ENCODE data around the gene DCST2.

The DCST2 gene

GRCh38 chr1:155030243-155030795 is 3.3 kb downstream of the DCST2 start:
- no peak for DNase-seq (ENCODE audit: low read depth in 2 of 3, low spot score in 1 of 3)

GRCh38 chr1:155029513-155030242 is 3.9 kb downstream of the DCST2 start:
- DNase-seq (ENCODE audit: low read depth in 2 of 3, low spot score in 1 of 3): no peak

- DNase-seq (ENCODE audit: low read depth in 2 of 3, low spot score in 1 of 3): no peak
These were observed 7.0 kb downstream of the DCST2 start for GRCh38 chr1:155026588-155026987.

- DNase-seq (ENCODE audit: low read depth in 2 of 3, low spot score in 1 of 3): no peak
These were observed 7.4 kb downstream of the DCST2 start for GRCh38 chr1:155026154-155026553.

- no peak for DNase-seq (ENCODE audit: low read depth in 2 of 3, low spot score in 1 of 3)
These were observed 9.3 kb downstream of the DCST2 start for GRCh38 chr1:155024315-155024714.

- no peak for DNase-seq (ENCODE audit: low read depth in 2 of 3, low spot score in 1 of 3)
These were observed 10.0 kb downstream of the DCST2 start for GRCh38 chr1:155023627-155024026.

GRCh38 chr1:155022927-155023236 is 10.7 kb downstream of the DCST2 start:
- no peak for DNase-seq (ENCODE audit: low read depth in 2 of 3, low spot score in 1 of 3)

GRCh38 chr1:155022136-155022926 is 11.2 kb downstream of the DCST2 start:
- DNase-seq (ENCODE audit: low read depth in 2 of 3, low spot score in 1 of 3): no peak

- no peak for DNase-seq (ENCODE audit: low read depth in 2 of 3, low spot score in 1 of 3)
These were observed 14.0 kb downstream of the DCST2 start for GRCh38 chr1:155019377-155020245.

GRCh38 chr1:155018617-155019348 is 14.8 kb downstream of the DCST2 start:
- no peak for DNase-seq (ENCODE audit: low read depth in 2 of 3, low spot score in 1 of 3)

GRCh38 chr1:155017946-155018316 is 15.7 kb downstream of the DCST2 start:
- DNase-seq (ENCODE audit: low read depth in 2 of 3, low spot score in 1 of 3): no peak

- DNase-seq (ENCODE audit: low read depth in 2 of 3, low spot score in 1 of 3): peak; percentile 86 to 90 (median 88)
These were observed 16.3 kb downstream of the DCST2 start for GRCh38 chr1:155017041-155017945.

- DNase-seq (ENCODE audit: low read depth in 2 of 3, low spot score in 1 of 3): no peak
These were observed 17.2 kb downstream of the DCST2 start for GRCh38 chr1:155016231-155016831.

GRCh38 chr1:155015527-155016230 is 17.9 kb downstream of the DCST2 start:
- no peak for DNase-seq (ENCODE audit: low read depth in 2 of 3, low spot score in 1 of 3)

GRCh38 chr1:155014709-155015508 is 18.7 kb downstream of the DCST2 start:
- no peak for DNase-seq (ENCODE audit: low read depth in 2 of 3, low spot score in 1 of 3)

- DNase-seq (ENCODE audit: low read depth in 2 of 3, low spot score in 1 of 3): no peak
These were observed 19.9 kb downstream of the DCST2 start for GRCh38 chr1:155013632-155014031.

GRCh38 chr1:155012776-155013602 is 20.6 kb downstream of the DCST2 start:
- no peak for DNase-seq (ENCODE audit: low read depth in 2 of 3, low spot score in 1 of 3)
